Suprapubic skin (tissue), 4 donors: ENCODE measurements around the gene KNCN.

ENCODE experiments used
- POLR2A ChIP-seq, 2 donors: fragments of 450-650 bp; IDR thresholded peaks; one replicate each; pipeline ENCODE4 v1.6.1; 2017; ENCODE audit warnings: antibody characterized with exemption in 2 of 2, mild to moderate bottlenecking in 2 of 2, moderate library complexity in 2 of 2
- POLR2AphosphoS5 ChIP-seq, 3 donors: sonication (generic); formaldehyde crosslinking; IDR thresholded peaks; one replicate each; pipeline ENCODE4 v1.6.1; 2017; ENCODE audit warnings: antibody characterized with exemption in 3 of 3
- TF ChIP-seq, protein P1 (sequence below), 2 donors: fragments of 200-600 bp in 1 of 2; fragments of 450-650 bp in 1 of 2; sonication (generic) in 1 of 2; IDR thresholded peaks; one replicate each; pipeline ENCODE4 v1.5.1; 2016 to 2019; ENCODE audit warnings: antibody characterized with exemption in 2 of 2, mild to moderate bottlenecking in 1 of 2, moderate library complexity in 1 of 2

DNA sequence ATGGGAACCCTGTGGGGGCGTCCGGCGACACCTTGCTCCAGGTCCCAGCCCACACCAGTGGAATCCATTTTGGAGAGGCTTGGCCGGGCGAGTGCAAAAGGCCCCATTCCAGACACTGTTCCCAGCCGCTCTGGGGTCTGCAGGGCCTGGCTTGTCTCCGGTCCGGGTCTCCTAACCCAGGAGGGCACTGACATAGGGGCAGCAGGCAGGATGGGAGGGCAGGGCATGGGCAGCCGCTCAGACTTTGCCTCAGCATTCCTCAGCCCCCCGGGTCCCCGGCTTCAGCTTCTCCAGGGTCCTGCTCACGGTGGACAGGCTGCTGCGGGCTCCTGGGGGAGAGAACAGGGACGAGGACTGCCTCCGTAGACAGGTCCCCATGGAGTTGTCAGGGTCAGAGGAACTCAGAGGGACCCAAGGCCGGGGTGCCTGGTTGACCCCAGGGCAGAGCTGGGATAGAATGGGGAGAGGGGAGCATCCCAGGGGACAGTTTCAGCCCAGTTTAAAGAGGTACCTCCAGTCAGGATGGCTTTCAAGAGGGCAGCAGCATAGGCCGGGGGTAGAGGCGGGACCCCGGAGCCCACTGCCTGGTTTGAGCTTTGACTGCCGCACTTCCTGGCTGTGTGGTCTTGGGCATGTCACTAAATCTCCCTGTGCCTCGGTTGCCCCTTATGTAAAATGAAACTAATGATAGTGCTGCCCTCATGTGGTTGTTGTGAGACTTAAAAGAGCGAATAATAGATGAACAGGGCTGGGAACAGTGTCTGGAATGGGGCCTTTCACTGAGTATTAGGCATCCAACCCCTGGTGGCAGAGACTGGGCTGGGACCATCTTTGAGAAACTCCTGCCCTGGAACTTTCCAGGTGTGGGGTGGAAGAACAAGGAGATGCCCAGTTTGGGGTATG, 3.7 kb downstream of the KNCN start:
- TF ChIP-seq POLR2A (IDR thresholded peaks at IDR 0.05), result no peak
- TF ChIP-seq, protein P1, sequence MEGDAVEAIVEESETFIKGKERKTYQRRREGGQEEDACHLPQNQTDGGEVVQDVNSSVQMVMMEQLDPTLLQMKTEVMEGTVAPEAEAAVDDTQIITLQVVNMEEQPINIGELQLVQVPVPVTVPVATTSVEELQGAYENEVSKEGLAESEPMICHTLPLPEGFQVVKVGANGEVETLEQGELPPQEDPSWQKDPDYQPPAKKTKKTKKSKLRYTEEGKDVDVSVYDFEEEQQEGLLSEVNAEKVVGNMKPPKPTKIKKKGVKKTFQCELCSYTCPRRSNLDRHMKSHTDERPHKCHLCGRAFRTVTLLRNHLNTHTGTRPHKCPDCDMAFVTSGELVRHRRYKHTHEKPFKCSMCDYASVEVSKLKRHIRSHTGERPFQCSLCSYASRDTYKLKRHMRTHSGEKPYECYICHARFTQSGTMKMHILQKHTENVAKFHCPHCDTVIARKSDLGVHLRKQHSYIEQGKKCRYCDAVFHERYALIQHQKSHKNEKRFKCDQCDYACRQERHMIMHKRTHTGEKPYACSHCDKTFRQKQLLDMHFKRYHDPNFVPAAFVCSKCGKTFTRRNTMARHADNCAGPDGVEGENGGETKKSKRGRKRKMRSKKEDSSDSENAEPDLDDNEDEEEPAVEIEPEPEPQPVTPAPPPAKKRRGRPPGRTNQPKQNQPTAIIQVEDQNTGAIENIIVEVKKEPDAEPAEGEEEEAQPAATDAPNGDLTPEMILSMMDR (IDR thresholded peaks at IDR 0.05), result no peak
- no peak for TF ChIP-seq POLR2AphosphoS5 (IDR thresholded peaks at IDR 0.05)
